Nephron progenitor cell (in vitro differentiated cells): ENCODE data around the gene FOLR3.

Experiments
- DNase-seq: peaks from one replicate; pipeline ENCODE4 v3.0.0; 2021
- H3K27ac Mint-ChIP-seq: 2 replicates; pipeline ENCODE4 v1.8.0; 2021; ENCODE audit warnings: mild to moderate bottlenecking, moderate library complexity, mixed read lengths
- H3K27me3 Mint-ChIP-seq: 2 replicates; pipeline ENCODE4 v1.8.0; 2021; ENCODE audit warnings: mild to moderate bottlenecking, low read depth, mixed read lengths; ENCODE audit not compliant: poor library complexity
- H3K36me3 Mint-ChIP-seq: 2 replicates; pipeline ENCODE4 v1.8.0; 2021; ENCODE audit warnings: low read depth, mixed read lengths
- H3K4me1 Mint-ChIP-seq: 2 replicates; pipeline ENCODE4 v1.8.0; 2021; ENCODE audit warnings: mixed read lengths
- H3K4me3 Mint-ChIP-seq: 2 replicates; pipeline ENCODE4 v1.8.0; 2021; ENCODE audit warnings: mild to moderate bottlenecking, moderate library complexity, mixed read lengths
- H3K9me3 Mint-ChIP-seq: 2 replicates; pipeline ENCODE4 v1.8.0; 2021; ENCODE audit warnings: mild to moderate bottlenecking, moderate library complexity, mixed read lengths
- TF ChIP-seq, protein P1 (sequence below): fragments of 200-600 bp; sonication (generic); IDR thresholded peaks from 2 replicates; pipeline ENCODE4 v1.5.0; 2021; ENCODE audit warnings: antibody characterized with exemption

Gene FOLR3

DNA sequence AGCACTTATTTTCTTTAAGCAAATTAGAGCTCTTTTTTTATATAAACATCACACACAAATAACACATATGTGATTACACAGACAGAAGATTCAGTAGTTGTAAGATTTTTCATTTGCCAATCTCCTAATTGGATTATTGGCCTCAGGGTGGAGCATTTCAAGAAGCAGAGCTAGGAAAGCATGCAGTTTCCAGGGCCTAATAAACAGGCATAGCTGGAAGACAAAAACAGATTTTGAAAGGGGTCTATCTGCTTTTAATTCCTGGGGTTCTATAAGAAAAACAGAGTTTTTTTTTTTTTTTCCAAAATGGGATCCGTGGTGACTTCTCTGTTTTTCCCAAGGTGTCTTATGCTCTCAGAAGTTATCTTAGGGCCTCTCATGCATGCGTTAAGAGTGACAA, 7.6 kb upstream of the FOLR3 start:
- TF ChIP-seq, protein P1, sequence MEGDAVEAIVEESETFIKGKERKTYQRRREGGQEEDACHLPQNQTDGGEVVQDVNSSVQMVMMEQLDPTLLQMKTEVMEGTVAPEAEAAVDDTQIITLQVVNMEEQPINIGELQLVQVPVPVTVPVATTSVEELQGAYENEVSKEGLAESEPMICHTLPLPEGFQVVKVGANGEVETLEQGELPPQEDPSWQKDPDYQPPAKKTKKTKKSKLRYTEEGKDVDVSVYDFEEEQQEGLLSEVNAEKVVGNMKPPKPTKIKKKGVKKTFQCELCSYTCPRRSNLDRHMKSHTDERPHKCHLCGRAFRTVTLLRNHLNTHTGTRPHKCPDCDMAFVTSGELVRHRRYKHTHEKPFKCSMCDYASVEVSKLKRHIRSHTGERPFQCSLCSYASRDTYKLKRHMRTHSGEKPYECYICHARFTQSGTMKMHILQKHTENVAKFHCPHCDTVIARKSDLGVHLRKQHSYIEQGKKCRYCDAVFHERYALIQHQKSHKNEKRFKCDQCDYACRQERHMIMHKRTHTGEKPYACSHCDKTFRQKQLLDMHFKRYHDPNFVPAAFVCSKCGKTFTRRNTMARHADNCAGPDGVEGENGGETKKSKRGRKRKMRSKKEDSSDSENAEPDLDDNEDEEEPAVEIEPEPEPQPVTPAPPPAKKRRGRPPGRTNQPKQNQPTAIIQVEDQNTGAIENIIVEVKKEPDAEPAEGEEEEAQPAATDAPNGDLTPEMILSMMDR: no peak
- Mint-ChIP-seq H3K4me3 (no peak overlapping the region), H3K27ac (no peak overlapping the region), H3K36me3 (peaks cover 5% of the 10 kb centered on the region), H3K27me3 (peaks cover 42% of the 10 kb centered on the region), H3K4me1 (no peaks in the 10 kb centered on the region), H3K9me3 (peaks cover 54% of the 10 kb centered on the region)
- DNase-seq: no peak

DNA sequence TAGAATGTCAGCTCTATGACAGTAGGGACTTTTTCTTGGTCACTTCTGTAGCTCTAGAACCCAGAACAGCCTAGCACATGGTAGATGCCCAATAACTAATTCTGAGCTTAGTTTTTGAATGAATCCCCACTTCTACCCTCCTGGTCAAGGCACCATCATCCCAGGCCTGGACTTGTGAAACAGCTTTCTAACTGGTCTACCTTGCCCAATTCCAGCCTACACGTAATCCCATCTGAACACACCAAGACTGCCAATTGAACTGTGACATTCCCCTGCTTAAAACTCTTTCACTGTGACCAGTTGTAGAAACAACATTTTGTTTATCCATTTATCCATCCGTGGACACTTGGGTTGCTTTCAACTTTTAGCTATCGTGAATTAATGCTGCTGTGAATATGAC, 6.1 kb upstream of the FOLR3 start:
- Mint-ChIP-seq H3K9me3 (peaks cover 52% of the 10 kb centered on the region), H3K27ac (no peak overlapping the region), H3K4me3 (no peak overlapping the region), H3K36me3 (peaks cover 5% of the 10 kb centered on the region), H3K4me1 (no peaks in the 10 kb centered on the region), H3K27me3 (peaks cover 54% of the 10 kb centered on the region)
- TF ChIP-seq, protein P1: no peak
- DNase-seq: no peak

DNA sequence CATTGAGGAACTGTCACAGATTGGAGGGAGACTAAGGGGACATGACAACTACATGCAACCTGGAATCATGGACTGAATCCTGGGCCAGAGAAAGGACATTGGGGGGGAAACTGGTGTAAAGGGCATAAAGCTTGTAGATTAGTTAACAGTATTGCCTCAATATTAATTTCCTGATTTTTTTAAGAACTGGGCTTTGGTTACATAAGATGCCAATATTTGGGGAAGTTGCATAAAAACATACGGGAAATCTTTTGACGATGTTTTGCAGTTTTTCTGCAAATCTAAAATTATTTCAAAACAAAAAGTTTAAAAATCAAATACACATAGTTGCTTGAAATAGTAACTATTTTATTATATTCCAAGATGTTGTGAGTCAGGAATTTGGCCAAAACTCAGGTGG, 2.9 kb upstream of the FOLR3 start:
- H3K36me3 Mint-ChIP-seq: peaks cover 5% of the 10 kb centered on the region
- H3K27me3 Mint-ChIP-seq: peaks cover 64% of the 10 kb centered on the region
- no peaks in the 10 kb centered on the region for H3K4me1 Mint-ChIP-seq
- H3K9me3 Mint-ChIP-seq: peaks cover 25% of the 10 kb centered on the region
- H3K4me3 Mint-ChIP-seq: no peak overlapping the region
- TF ChIP-seq, protein P1: no peak
- no peak for DNase-seq
- H3K27ac Mint-ChIP-seq: no peak overlapping the region

DNA sequence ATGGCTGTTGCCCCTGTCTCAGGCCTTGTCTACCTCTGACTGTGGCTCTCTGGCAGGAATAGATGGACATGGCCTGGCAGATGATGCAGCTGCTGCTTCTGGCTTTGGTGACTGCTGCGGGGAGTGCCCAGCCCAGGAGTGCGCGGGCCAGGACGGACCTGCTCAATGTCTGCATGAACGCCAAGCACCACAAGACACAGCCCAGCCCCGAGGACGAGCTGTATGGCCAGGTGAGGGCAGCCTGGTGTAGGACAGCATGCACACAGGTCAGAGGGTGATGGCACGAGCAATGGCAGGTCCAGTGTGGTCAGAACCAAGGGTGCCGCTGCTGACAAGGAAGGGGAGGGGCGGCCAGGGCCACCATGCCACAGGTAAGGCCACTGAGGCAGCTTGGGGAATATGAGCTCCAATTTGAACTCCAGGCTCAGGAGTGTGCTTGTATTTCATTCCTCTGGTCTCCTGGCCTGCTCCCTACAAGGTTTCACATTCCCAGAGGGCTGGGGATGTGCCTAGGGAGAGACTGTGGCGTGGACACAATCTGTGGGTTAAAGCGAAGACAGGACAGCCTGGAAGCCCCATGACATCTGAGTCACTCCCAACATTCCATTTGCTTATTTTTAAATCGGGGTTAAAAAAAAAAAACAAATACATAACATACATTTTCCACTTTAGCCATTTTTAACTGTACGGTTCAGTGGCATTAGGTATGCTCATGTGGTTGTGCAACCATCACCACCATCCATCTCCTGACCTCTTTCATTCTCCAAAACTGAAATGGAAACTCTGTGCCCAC, 562 bp downstream of the FOLR3 start:
- H3K4me3 Mint-ChIP-seq: no peak overlapping the region
- no peaks in the 10 kb centered on the region for H3K36me3 Mint-ChIP-seq
- H3K9me3 Mint-ChIP-seq: no peaks in the 10 kb centered on the region
- no peak overlapping the region for H3K27ac Mint-ChIP-seq
- H3K4me1 Mint-ChIP-seq: no peaks in the 10 kb centered on the region
- TF ChIP-seq, protein P1: no peak
- peaks cover 42% of the 10 kb centered on the region for H3K27me3 Mint-ChIP-seq
- DNase-seq: no peak

DNA sequence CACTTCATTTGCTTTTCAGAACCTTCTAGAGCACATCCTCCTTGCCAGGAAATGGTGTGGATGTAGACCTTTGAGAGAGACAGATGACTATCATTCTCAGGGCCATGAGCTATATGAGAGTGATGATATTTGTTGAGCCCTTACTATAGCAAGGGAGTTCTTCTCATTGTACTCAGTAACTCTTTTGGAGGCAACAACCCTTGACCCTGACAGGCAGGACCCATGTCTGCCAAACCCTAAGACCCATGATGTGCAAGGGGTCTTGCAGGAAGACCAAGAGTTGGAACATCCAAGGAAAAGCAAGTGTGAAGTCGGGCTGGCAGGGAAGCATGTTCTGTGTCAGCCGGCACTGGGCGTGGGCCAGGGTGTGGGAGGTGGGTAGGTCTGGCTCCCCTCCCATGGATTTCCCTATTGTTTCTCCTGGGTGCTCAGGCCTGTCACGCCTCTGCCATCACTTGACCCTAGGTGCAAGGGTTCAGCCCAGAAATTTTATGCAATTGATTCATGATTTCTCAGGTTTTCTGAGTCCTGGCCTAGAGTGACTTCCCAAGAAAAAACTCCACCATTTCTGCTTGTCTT, 1.2 kb downstream of the FOLR3 start:
- TF ChIP-seq, protein P1: no peak
- H3K9me3 Mint-ChIP-seq: no peaks in the 10 kb centered on the region
- no peak overlapping the region for H3K27ac Mint-ChIP-seq
- DNase-seq: no peak
- H3K4me1 Mint-ChIP-seq: no peaks in the 10 kb centered on the region
- H3K4me3 Mint-ChIP-seq: no peak overlapping the region
- H3K27me3 Mint-ChIP-seq: peaks cover 42% of the 10 kb centered on the region
- H3K36me3 Mint-ChIP-seq: no peaks in the 10 kb centered on the region
